NB4 (cell line): ENCODE data around the gene DCTPP1.
"Not testable (repeated sequence)": the region's sequence is repeated elsewhere in the genome, so short reads cannot be mapped to it uniquely, and the experiment has no call there.

Source experiments
- DNase-seq: peaks from one replicate; pipeline ENCODE4 v3.0.0; 2010; ENCODE audit warnings: low read depth
- H3K4me3 ChIP-seq: one replicate; pipeline ENCODE4 v1.5.1; 2011; ENCODE audit warnings: mild to moderate bottlenecking, low read depth, low read length, moderate library complexity
- CTCF ChIP-seq: IDR thresholded peaks from one replicate; pipeline ENCODE4 v1.5.1; 2012; ENCODE audit warnings: low read depth, low read length
- MYC ChIP-seq: IDR thresholded peaks from 2 replicates; pipeline ENCODE4 v1.6.1; 2011; ENCODE audit warnings: low read depth, low read length
- POLR2A ChIP-seq: IDR thresholded peaks from 2 replicates; pipeline ENCODE4 v1.6.1; 2011; ENCODE audit warnings: mild to moderate bottlenecking; ENCODE audit not compliant: insufficient read length; ENCODE audit errors: extremely low read depth
- TF ChIP-seq, protein P1 (sequence below): IDR thresholded peaks from 2 replicates; pipeline ENCODE4 v1.6.1; 2011; ENCODE audit warnings: low read depth, low read length

DCTPP1 gene

DNA sequence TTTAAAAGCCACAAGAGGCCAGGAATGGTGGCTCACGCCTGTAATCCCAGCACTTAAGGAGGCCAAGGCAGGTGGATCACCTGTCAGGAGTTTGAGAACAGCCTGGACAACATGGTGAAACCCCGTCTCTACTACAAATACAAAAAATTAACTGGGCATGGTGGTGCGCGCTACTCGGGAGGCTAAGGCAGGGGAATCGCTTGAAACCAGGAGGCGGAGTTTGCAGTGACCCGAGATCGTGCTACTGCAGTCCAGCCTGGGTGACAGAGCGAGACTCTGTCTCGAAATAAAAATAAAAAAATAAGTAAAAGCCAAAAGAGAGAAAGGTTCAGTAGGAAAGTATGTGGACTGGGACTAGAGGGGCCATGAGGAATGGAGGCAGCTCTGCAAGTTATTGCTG is 29.6 kb upstream of the DCTPP1 start:
- TF ChIP-seq MYC (no peak; the same call in 1 of the 2 replicates), POLR2A (no peak), CTCF (no peak)
- TF ChIP-seq, protein P1, sequence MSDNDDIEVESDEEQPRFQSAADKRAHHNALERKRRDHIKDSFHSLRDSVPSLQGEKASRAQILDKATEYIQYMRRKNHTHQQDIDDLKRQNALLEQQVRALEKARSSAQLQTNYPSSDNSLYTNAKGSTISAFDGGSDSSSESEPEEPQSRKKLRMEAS, result no peak
- DNase-seq, result peak; percentile 69
- peak overlapping the region; percentile 45 for H3K4me3 ChIP-seq

- DNase-seq, result peak; percentile 99
- H3K4me3 ChIP-seq, result peak overlapping the region; percentile 45
These were observed 28.9 kb upstream of the DCTPP1 start for GRCh38 chr16:30458561-30459394.

DNA sequence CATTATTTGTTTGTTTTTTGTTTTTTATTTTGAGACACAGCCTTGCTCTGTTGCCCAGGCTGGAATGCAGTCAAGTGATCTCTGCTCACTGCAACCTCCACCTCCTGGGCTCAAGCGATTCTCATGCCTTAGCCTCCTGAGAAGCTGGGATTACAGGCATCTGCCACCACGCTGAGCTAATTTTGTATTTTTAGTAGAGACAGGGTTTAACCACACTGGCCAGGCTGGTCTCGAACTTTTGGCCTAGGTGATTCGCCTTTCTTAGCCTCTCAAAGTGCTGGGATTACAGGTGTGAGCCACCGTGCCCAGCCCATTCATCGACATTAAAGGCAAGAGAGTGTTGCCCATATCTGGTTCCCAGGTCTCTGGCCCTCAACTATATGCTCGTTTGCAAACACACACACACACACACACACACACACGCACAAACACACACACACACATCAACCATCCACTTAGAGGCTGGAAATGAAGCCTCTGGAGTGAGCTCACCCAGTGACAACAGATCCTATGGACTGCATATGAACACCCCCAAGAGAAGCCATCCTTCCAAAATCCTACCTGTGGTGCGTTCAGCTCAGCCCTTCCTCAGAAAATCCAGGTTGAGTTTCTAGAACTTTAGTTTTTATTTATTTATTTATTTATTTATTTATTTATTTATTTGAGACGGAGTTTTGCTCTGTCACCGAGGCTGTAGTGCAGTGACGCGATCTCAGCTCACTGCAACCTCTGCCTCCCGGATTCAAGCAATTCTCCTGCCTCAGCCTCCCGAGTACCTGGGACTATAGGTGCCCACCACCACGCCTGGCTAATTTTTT is 28.1 kb upstream of the DCTPP1 start:
- H3K4me3 ChIP-seq, result no peak overlapping the region
- no peak for DNase-seq
- TF ChIP-seq MYC (no peak), CTCF (no peak), POLR2A (no peak)
- TF ChIP-seq, protein P1, result no peak

More at GRCh38 chr16:30458561-30459394, 28.9 kb upstream of the DCTPP1 start:
- TF ChIP-seq, protein P1, result peak; percentile 77
- TF ChIP-seq MYC (peak; percentile 80), CTCF (no peak), POLR2A (peak; percentile 64)

DNA sequence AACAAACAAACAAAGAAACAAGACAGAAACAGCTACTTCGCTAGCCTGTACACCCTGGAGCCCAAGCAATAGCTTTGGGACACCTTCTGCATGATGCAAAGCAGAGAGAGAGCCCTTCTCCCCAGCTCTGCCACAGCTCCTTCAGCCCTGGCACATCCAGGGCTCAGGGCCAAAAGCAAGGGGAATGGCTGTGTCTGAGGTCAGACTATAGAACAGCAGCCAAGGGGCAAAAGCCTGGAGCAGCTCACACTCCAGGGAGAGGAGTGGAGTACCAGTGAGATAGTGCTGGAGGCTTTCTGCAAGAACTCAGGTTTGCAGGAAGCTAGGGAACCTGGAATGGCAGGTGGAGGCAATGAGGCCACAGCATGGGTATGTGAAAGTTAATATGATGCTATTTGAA is 27.4 kb upstream of the DCTPP1 start:
- DNase-seq, result no peak
- no peak overlapping the region for H3K4me3 ChIP-seq
- TF ChIP-seq CTCF, result no peak
- TF ChIP-seq MYC, result no peak
- TF ChIP-seq, protein P1, result no peak
- no peak for TF ChIP-seq POLR2A

DNA sequence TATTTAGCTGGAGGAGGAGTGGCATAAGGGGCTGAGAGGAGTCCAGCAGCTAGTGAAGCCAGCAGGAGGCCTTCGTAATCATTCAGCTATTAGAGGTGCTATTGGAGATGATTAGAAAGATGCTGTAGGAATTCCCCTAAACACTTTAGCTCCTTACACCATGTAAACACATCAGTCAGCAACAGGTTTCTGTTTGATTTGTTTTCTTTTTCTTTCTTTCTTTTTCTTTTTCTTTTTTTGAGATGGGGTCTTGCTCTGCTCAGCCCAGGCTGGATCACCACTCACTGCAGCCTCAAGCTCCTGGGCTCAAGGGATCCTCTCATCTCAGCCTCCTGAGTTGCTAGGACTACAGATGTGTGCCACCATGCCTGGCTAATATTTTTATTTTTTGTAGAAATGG is 26.5 kb upstream of the DCTPP1 start:
- H3K4me3 ChIP-seq, result no peak overlapping the region
- DNase-seq, result no peak
- TF ChIP-seq, protein P1, result no peak
- TF ChIP-seq CTCF, result no peak

GRCh38 chr16:30452709-30453580 is 23.1 kb upstream of the DCTPP1 start:
- not testable (repeated sequence) for H3K4me3 ChIP-seq
- DNase-seq, result peak; percentile 41
